ENCODE data around the gene HOMER3.

The HOMER3 gene

DNA sequence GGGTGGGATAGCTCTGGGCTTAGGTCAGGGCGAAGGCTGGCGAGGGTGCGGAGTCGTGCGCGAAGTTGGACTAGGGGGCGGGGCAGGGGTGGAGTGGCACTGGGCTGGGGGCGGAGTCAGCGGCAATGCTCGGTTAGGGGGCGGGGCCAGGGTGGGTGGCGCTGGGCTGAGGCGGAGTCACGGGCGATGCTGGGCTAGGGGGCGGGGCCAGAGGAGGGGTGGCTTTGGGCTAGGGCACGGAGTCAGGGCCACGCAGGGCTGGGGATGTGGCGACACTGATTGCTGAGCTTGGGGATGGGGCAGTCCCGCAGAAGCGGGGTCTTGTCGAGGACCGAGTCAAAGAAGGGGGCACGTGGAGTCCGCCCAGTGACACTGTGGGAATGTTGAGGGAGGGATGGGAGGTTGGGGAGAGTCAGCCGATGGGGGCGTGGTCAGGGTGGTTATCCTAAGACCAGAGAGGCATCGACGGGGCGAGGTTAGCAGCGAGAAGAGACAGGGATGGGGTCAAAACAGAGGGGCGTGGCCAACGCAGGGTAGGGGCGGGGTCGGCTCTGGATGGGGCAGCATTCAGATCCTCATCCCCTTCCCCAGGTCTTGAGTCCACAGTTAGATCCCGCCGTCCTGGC lies 8.7 kb downstream of the HOMER3 start:
- H3K4me3 ChIP-seq (replicated peaks; ENCODE audit: insufficient read depth, low read length) = no peak overlapping the region
- H3K27ac ChIP-seq (replicated peaks) = no peak overlapping the region
- H3K27me3 ChIP-seq (ENCODE audit: insufficient read depth, poor library complexity, severe bottlenecking) = no peaks in the 10 kb centered on the region
- DNase-seq (ENCODE audit: low read depth in 1 of 2, low spot score in 1 of 2) = peak in 1 of 2 experiments; percentile 37
- TF ChIP-seq, protein P1, sequence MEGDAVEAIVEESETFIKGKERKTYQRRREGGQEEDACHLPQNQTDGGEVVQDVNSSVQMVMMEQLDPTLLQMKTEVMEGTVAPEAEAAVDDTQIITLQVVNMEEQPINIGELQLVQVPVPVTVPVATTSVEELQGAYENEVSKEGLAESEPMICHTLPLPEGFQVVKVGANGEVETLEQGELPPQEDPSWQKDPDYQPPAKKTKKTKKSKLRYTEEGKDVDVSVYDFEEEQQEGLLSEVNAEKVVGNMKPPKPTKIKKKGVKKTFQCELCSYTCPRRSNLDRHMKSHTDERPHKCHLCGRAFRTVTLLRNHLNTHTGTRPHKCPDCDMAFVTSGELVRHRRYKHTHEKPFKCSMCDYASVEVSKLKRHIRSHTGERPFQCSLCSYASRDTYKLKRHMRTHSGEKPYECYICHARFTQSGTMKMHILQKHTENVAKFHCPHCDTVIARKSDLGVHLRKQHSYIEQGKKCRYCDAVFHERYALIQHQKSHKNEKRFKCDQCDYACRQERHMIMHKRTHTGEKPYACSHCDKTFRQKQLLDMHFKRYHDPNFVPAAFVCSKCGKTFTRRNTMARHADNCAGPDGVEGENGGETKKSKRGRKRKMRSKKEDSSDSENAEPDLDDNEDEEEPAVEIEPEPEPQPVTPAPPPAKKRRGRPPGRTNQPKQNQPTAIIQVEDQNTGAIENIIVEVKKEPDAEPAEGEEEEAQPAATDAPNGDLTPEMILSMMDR (IDR thresholded peaks at IDR 0.05; ENCODE audit: insufficient read depth, low read length) = no peak
- TF ChIP-seq GABPA (IDR thresholded peaks at IDR 0.05; ENCODE audit: low read depth) = no peak
- TF ChIP-seq, protein P2, sequence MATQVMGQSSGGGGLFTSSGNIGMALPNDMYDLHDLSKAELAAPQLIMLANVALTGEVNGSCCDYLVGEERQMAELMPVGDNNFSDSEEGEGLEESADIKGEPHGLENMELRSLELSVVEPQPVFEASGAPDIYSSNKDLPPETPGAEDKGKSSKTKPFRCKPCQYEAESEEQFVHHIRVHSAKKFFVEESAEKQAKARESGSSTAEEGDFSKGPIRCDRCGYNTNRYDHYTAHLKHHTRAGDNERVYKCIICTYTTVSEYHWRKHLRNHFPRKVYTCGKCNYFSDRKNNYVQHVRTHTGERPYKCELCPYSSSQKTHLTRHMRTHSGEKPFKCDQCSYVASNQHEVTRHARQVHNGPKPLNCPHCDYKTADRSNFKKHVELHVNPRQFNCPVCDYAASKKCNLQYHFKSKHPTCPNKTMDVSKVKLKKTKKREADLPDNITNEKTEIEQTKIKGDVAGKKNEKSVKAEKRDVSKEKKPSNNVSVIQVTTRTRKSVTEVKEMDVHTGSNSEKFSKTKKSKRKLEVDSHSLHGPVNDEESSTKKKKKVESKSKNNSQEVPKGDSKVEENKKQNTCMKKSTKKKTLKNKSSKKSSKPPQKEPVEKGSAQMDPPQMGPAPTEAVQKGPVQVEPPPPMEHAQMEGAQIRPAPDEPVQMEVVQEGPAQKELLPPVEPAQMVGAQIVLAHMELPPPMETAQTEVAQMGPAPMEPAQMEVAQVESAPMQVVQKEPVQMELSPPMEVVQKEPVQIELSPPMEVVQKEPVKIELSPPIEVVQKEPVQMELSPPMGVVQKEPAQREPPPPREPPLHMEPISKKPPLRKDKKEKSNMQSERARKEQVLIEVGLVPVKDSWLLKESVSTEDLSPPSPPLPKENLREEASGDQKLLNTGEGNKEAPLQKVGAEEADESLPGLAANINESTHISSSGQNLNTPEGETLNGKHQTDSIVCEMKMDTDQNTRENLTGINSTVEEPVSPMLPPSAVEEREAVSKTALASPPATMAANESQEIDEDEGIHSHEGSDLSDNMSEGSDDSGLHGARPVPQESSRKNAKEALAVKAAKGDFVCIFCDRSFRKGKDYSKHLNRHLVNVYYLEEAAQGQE (IDR thresholded peaks at IDR 0.05; ENCODE audit: insufficient replicate concordance, low read depth) = no peak
- TF ChIP-seq POLR2AphosphoS5 (IDR thresholded peaks at IDR 0.05; ENCODE audit: low read depth) = no peak
- TF ChIP-seq SPI1 (IDR thresholded peaks at IDR 0.05; ENCODE audit: borderline replicate concordance, low read depth) = no peak

DNA sequence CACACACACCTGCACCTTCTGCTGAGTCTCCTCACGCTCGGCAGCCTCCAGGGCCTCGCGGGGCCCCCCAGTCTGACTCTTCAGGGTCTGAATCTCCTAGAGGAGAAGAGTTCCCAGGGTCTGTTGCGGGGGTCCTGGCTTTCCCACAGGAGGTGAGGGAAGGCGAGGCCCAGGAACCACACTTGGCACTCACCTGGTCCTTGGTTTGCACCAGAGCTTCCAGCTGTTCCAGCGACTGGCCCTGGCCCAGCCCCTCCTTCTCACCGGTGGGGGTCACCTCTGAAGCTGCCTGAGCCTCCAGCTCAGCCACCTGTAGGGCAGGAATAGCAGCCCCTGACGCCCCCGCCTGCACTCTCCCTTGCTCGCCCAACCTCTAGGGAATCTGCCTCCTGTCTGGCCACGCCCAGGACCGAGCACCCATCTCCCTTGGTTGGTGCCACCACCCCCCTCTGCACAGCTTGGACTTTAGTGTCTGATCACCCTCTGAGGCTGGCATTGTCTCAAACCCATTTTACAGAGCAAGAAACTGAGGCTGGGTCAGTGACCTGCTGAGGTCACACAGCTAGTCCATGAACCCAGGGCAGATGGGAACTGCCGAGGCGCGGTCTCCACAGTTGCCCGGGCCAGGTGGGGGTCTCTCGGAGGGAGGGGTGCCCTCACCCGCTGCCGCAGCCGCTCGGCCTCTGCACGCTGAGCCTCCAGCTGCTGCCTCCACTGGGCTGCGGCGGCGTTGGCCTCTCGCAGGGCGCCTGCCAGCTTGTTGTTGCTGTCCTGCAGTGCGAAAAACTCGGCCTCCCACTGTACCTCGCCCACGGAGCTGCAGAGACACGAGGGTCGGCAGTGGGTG lies 9.5 kb downstream of the HOMER3 start:
- no peak overlapping the region for H3K27ac ChIP-seq (replicated peaks)
- DNase-seq (ENCODE audit: low read depth in 1 of 2, low spot score in 1 of 2) = no peak
- no peak for TF ChIP-seq SPI1 (IDR thresholded peaks at IDR 0.05; ENCODE audit: borderline replicate concordance, low read depth)
- TF ChIP-seq, protein P1 (IDR thresholded peaks at IDR 0.05; ENCODE audit: insufficient read depth, low read length) = no peak
- TF ChIP-seq GABPA (IDR thresholded peaks at IDR 0.05; ENCODE audit: low read depth) = no peak
- TF ChIP-seq, protein P2 (IDR thresholded peaks at IDR 0.05; ENCODE audit: insufficient replicate concordance, low read depth) = no peak
- TF ChIP-seq POLR2AphosphoS5 (IDR thresholded peaks at IDR 0.05; ENCODE audit: low read depth) = no peak
- H3K27me3 ChIP-seq (ENCODE audit: insufficient read depth, poor library complexity, severe bottlenecking) = no peaks in the 10 kb centered on the region
- no peak overlapping the region for H3K4me3 ChIP-seq (replicated peaks; ENCODE audit: insufficient read depth, low read length)

DNA sequence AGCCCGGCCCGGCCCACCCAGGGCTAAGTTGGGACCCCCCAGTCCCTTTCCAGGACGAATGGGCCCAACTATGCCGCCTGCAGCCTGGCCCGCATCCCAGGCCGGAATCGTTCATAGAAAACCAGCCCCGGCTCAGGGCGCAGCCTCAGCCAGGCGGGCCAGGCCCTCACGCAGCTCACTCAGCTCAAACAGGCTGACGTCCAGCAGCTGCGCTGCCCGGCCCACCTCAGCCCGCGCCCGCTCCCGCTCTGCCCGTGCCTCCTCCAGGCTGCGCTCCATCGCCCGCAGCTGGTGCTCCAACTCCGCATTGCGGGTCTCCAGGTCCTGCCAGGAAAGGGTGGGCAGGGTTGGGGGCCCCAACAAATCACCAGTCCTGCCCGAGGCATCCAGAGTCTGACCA lies 11.7 kb downstream of the HOMER3 start:
- Histone ChIP-seq H3K27me3 (ENCODE audit: insufficient read depth, poor library complexity, severe bottlenecking) (no peaks in the 10 kb centered on the region), H3K4me3 (replicated peaks; ENCODE audit: insufficient read depth, low read length) (no peak overlapping the region), H3K27ac (replicated peaks) (no peak overlapping the region)
- no peak for DNase-seq (ENCODE audit: low read depth in 1 of 2, low spot score in 1 of 2)
- TF ChIP-seq, protein P1 (IDR thresholded peaks at IDR 0.05; ENCODE audit: insufficient read depth, low read length) = no peak
- TF ChIP-seq GABPA (IDR thresholded peaks at IDR 0.05; ENCODE audit: low read depth) = no peak
- TF ChIP-seq POLR2AphosphoS5 (IDR thresholded peaks at IDR 0.05; ENCODE audit: low read depth) = no peak
- TF ChIP-seq, protein P2 (IDR thresholded peaks at IDR 0.05; ENCODE audit: insufficient replicate concordance, low read depth) = no peak
- TF ChIP-seq SPI1 (IDR thresholded peaks at IDR 0.05; ENCODE audit: borderline replicate concordance, low read depth) = no peak
